Neural cell (in vitro differentiated cells): ENCODE results near the gene MSI1. TPM values are rescaled to one million over a fixed set of nuclear protein-coding genes. Genes with fewer than 3 reads are reported as not detected.

Experiments used
- H2AFZ ChIP-seq: fragments of 200-600, 300-800 bp; sonication (generic), shearing (Covaris generic); 2 replicates; pipeline ENCODE4 v1.6.0; 2014; ENCODE audit warnings: low read depth, mild to moderate bottlenecking, antibody characterized with exemption, low read length, moderate library complexity
- H3F3A ChIP-seq: fragments of 200-600 bp; shearing (Covaris generic); 2 replicates; pipeline ENCODE4 v1.6.1; 2016; ENCODE audit warnings: mild to moderate bottlenecking, moderate library complexity, mixed read lengths, antibody characterized with exemption, low read length; ENCODE audit not compliant: insufficient read depth, poor library complexity, severe bottlenecking
- H3K27ac ChIP-seq: fragments of 200-600, 300-800 bp; sonication (generic), shearing (Covaris generic); 2 replicates; pipeline ENCODE4 v1.5.1; 2014; ENCODE audit warnings: mild to moderate bottlenecking, low read length, moderate library complexity
- H3K27me3 ChIP-seq: fragments of 300-800, 200-600 bp; sonication (generic), shearing (Covaris generic); 2 replicates; pipeline ENCODE4 v1.6.0; 2014; ENCODE audit warnings: mild to moderate bottlenecking, low read depth, low read length, moderate library complexity; ENCODE audit not compliant: insufficient read depth
- H3K36me3 ChIP-seq: fragments of 300-800, 200-600 bp; sonication (generic), shearing (Covaris generic); 2 replicates; pipeline ENCODE4 v1.5.1; 2014; ENCODE audit warnings: mild to moderate bottlenecking, antibody characterized with exemption, low read length, moderate library complexity; ENCODE audit not compliant: insufficient read depth
- H3K4me2 ChIP-seq: fragments of 300-800, 200-600 bp; sonication (generic), shearing (Covaris generic); 2 replicates; pipeline ENCODE4 v1.6.0; 2014; ENCODE audit warnings: mild to moderate bottlenecking, low read length
- H3K4me3 ChIP-seq: fragments of 300-800, 200-600 bp; sonication (generic), shearing (Covaris generic); 2 replicates; pipeline ENCODE4 v1.5.1; 2014; ENCODE audit warnings: mild to moderate bottlenecking, low read length, moderate library complexity
- H3K79me2 ChIP-seq: fragments of 200-600 bp; shearing (Covaris generic); replicated peaks from 2 replicates; pipeline ENCODE4 v1.6.0; 2014; ENCODE audit warnings: mild to moderate bottlenecking, low read length, moderate library complexity; ENCODE audit not compliant: insufficient read depth
- H3K9ac ChIP-seq: fragments of 300-800, 200-600 bp; sonication (generic), shearing (Covaris generic); 2 replicates; pipeline ENCODE4 v1.6.1; 2016; ENCODE audit warnings: mild to moderate bottlenecking, low read length, mixed read lengths
- H3K9me2 ChIP-seq: fragments of 200-600 bp; shearing (Covaris generic); 2 replicates; pipeline ENCODE4 v1.6.1; 2016; ENCODE audit warnings: mild to moderate bottlenecking, low read length, mixed read lengths; ENCODE audit not compliant: insufficient read depth
- H3K9me3 ChIP-seq: fragments of 200-600, 300-800 bp; sonication (generic), shearing (Covaris generic); 2 replicates; pipeline ENCODE4 v1.6.1; 2016; ENCODE audit warnings: mild to moderate bottlenecking, mixed run types, low read length, moderate library complexity, mixed read lengths
- H4K20me1 ChIP-seq: fragments of 200-600 bp; shearing (Covaris generic); 2 replicates; pipeline ENCODE4 v1.6.1; 2016; ENCODE audit warnings: mild to moderate bottlenecking, mixed run types; ENCODE audit not compliant: insufficient read depth
- CTCF ChIP-seq: fragments of 450-650 bp; IDR thresholded peaks from 2 replicates; pipeline ENCODE4 v1.5.1; 2014; ENCODE audit warnings: antibody characterized with exemption, mild to moderate bottlenecking, moderate library complexity; ENCODE audit not compliant: poor library complexity, severe bottlenecking
- EP300 ChIP-seq: fragments of 450-650 bp; conservative IDR thresholded peaks from 2 replicates; pipeline ENCODE4 v1.6.1; 2014; ENCODE audit warnings: antibody characterized with exemption, mild to moderate bottlenecking, moderate library complexity; ENCODE audit not compliant: poor library complexity, severe bottlenecking
- EZH2 ChIP-seq: fragments of 200-600, 300-800 bp; shearing (Covaris generic), sonication (generic); IDR thresholded peaks from 2 replicates; pipeline ENCODE4 v1.6.1; 2014; ENCODE audit warnings: antibody characterized with exemption, low read length, borderline replicate concordance, mild to moderate bottlenecking; ENCODE audit not compliant: insufficient read depth, poor library complexity, severe bottlenecking
- MXI1 ChIP-seq: fragments of 450-650 bp; conservative IDR thresholded peaks from 2 replicates; pipeline ENCODE4 v1.6.1; 2014; ENCODE audit warnings: antibody characterized with exemption, mild to moderate bottlenecking; ENCODE audit not compliant: poor library complexity, severe bottlenecking
- POLR2AphosphoS5 ChIP-seq: IDR thresholded peaks from 2 replicates; pipeline ENCODE4 v1.6.1; 2012
- RAD21 ChIP-seq: fragments of 450-650 bp; conservative IDR thresholded peaks from 2 replicates; pipeline ENCODE4 v1.6.1; 2014; ENCODE audit warnings: antibody characterized with exemption, mild to moderate bottlenecking, moderate library complexity
- REST ChIP-seq: IDR thresholded peaks from 2 replicates; pipeline ENCODE4 v1.6.1; 2012; ENCODE audit warnings: borderline replicate concordance
- SMC3 ChIP-seq: fragments of 450-650 bp; conservative IDR thresholded peaks from 2 replicates; pipeline ENCODE4 v1.6.1; 2014; ENCODE audit warnings: antibody characterized with exemption, mild to moderate bottlenecking, moderate library complexity; ENCODE audit not compliant: poor library complexity
- TAF1 ChIP-seq: IDR thresholded peaks from 2 replicates; pipeline ENCODE4 v1.6.1; 2012; ENCODE audit warnings: low read depth
- polyA plus RNA-seq: library from polyadenylated mRNA; depleted of rRNA; stranded (reverse); fragments of >200 nt; gene quantifications from 2 replicates; pipeline ENCODE4 v1.2.3, GENCODE V29; 2014

The MSI1 gene
- polyA plus RNA-seq, 1 donor from 2014 or later: 7.5 TPM

- Histone ChIP-seq H3F3A (no peaks in the 10 kb centered on the region), H2AFZ (no peak overlapping the region), H3K4me2 (no peak overlapping the region), H3K4me3 (no peak overlapping the region), H3K79me2 (no peaks in the 10 kb centered on the region), H4K20me1 (no peaks in the 10 kb centered on the region), H3K27ac (no peak overlapping the region), H3K9ac (no peak overlapping the region), H3K27me3 (no peaks in the 10 kb centered on the region), H3K9me2 (no peaks in the 10 kb centered on the region), H3K9me3 (no peaks in the 10 kb centered on the region), H3K36me3 (peaks cover 5% of the 10 kb centered on the region)
- TF ChIP-seq CTCF (no peak), MXI1 (no peak), REST (no peak)
Observed at GRCh38 chr12:120350576-120351350, 18.2 kb downstream of the MSI1 start.

- H3K9ac ChIP-seq: no peak overlapping the region
- TF ChIP-seq MXI1: no peak
- TF ChIP-seq POLR2AphosphoS5: no peak
- TF ChIP-seq EZH2: no peak
- TF ChIP-seq RAD21: no peak
- TF ChIP-seq EP300: no peak
- TF ChIP-seq REST: no peak
- TF ChIP-seq CTCF: no peak
- no peak for TF ChIP-seq TAF1
- TF ChIP-seq SMC3: no peak
- H3K36me3 ChIP-seq: no peaks in the 10 kb centered on the region
- no peaks in the 10 kb centered on the region for H3K79me2 ChIP-seq
- H3K4me3 ChIP-seq: no peak overlapping the region
- H3F3A ChIP-seq: no peaks in the 10 kb centered on the region
- H2AFZ ChIP-seq: no peak overlapping the region
- no peaks in the 10 kb centered on the region for H3K9me3 ChIP-seq
- no peaks in the 10 kb centered on the region for H4K20me1 ChIP-seq
- no peak overlapping the region for H3K4me2 ChIP-seq
- H3K9me2 ChIP-seq: no peaks in the 10 kb centered on the region
- H3K27me3 ChIP-seq: no peaks in the 10 kb centered on the region
- no peak overlapping the region for H3K27ac ChIP-seq
Observed at GRCh38 chr12:120347766-120348165, 21.2 kb downstream of the MSI1 start.
